ENCODE results near the gene CDH8.

The CDH8 gene

GRCh38 chr16:62014319-62014923 is 21.8 kb downstream of the CDH8 start:
- H3K27ac ChIP-seq = no peak overlapping the region
- no peaks in the 10 kb centered on the region for H3K36me3 ChIP-seq
- H3K9me3 ChIP-seq (ENCODE audit: severe bottlenecking) = no peaks in the 10 kb centered on the region
- H3K4me3 ChIP-seq (ENCODE audit: low read depth, low read length) = no peak overlapping the region
- peaks cover 13% of the 10 kb centered on the region for H3K27me3 ChIP-seq (ENCODE audit: insufficient read depth, low read depth, severe bottlenecking)
- no peak for TF ChIP-seq CTCF (IDR thresholded peaks at IDR 0.05; ENCODE audit: low read depth, low read length)
- DNase-seq = no peak

- no peak for TF ChIP-seq CTCF (IDR thresholded peaks at IDR 0.05; ENCODE audit: low read depth, low read length)
- H3K27me3 ChIP-seq (ENCODE audit: insufficient read depth, low read depth, severe bottlenecking) = peaks cover 17% of the 10 kb centered on the region
- H3K9me3 ChIP-seq (ENCODE audit: severe bottlenecking) = no peaks in the 10 kb centered on the region
- H3K27ac ChIP-seq = no peak overlapping the region
- H3K4me3 ChIP-seq (ENCODE audit: low read depth, low read length) = no peak overlapping the region
- H3K36me3 ChIP-seq = no peaks in the 10 kb centered on the region
- DNase-seq = no peak
Observed at GRCh38 chr16:62010186-62010585, 26.1 kb downstream of the CDH8 start.

- DNase-seq = no peak
- TF ChIP-seq CTCF (IDR thresholded peaks at IDR 0.05; ENCODE audit: low read depth, low read length) = no peak
- H3K4me3 ChIP-seq (ENCODE audit: low read depth, low read length) = no peak overlapping the region
- peaks cover 28% of the 10 kb centered on the region for H3K27me3 ChIP-seq (ENCODE audit: insufficient read depth, low read depth, severe bottlenecking)
- no peak overlapping the region for H3K27ac ChIP-seq
- H3K36me3 ChIP-seq = no peaks in the 10 kb centered on the region
- H3K9me3 ChIP-seq (ENCODE audit: severe bottlenecking) = no peaks in the 10 kb centered on the region
Observed at GRCh38 chr16:61998460-61998859, 37.8 kb downstream of the CDH8 start.

- Histone ChIP-seq H3K36me3 (no peaks in the 10 kb centered on the region), H3K27ac (no peak overlapping the region), H3K9me3 (ENCODE audit: severe bottlenecking) (no peaks in the 10 kb centered on the region), H3K27me3 (ENCODE audit: insufficient read depth, low read depth, severe bottlenecking) (peaks cover 15% of the 10 kb centered on the region), H3K4me3 (ENCODE audit: low read depth, low read length) (no peak overlapping the region)
- no peak for DNase-seq
- no peak for TF ChIP-seq CTCF (IDR thresholded peaks at IDR 0.05; ENCODE audit: low read depth, low read length)
Observed at GRCh38 chr16:61993108-61993507, 43.1 kb downstream of the CDH8 start.

- Histone ChIP-seq H3K27ac (no peak overlapping the region), H3K4me3 (ENCODE audit: low read depth, low read length) (no peak overlapping the region), H3K27me3 (ENCODE audit: insufficient read depth, low read depth, severe bottlenecking) (peaks cover 5% of the 10 kb centered on the region), H3K9me3 (ENCODE audit: severe bottlenecking) (no peaks in the 10 kb centered on the region), H3K36me3 (no peaks in the 10 kb centered on the region)
- no peak for DNase-seq
- no peak for TF ChIP-seq CTCF (IDR thresholded peaks at IDR 0.05; ENCODE audit: low read depth, low read length)
Observed at GRCh38 chr16:61987474-61988012, 48.7 kb downstream of the CDH8 start.

- Histone ChIP-seq H3K27me3 (ENCODE audit: insufficient read depth, low read depth, severe bottlenecking) (peaks cover 33% of the 10 kb centered on the region), H3K36me3 (no peaks in the 10 kb centered on the region), H3K27ac (no peak overlapping the region), H3K9me3 (ENCODE audit: severe bottlenecking) (no peaks in the 10 kb centered on the region), H3K4me3 (ENCODE audit: low read depth, low read length) (no peak overlapping the region)
- DNase-seq = no peak
- no peak for TF ChIP-seq CTCF (IDR thresholded peaks at IDR 0.05; ENCODE audit: low read depth, low read length)
Observed at GRCh38 chr16:61969077-61969382, 67.2 kb downstream of the CDH8 start.
